ENCODE measurements around the gene U2AF2.

The U2AF2 gene

DNA sequence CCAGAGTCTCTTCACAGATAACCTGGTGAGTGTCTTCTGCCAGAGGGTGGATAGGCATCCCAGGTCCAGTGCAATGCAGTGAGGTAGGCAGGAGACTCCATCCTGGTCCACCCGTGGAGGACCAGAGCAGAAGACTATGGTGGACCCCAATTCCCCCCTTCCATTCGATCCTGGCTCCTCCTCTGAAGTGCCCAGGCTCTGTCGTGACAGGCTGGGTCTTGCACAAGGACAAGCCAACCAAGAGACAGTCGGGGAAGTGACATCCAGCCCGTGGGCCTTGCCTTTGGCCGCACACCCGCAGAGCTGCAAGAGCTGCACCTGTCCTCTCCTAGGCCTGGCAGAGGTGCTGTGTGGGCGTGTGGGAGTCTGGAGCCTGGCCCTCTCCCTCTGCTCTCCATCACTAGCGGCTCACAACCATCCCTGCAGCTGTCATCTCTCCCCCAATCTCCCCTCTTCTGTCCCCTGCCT lies 33.6 kb upstream of the U2AF2 start:
- in situ Hi-C loops (cut with HindIII; ENCODE audit: low sequenced_read_pairs), result loop anchor here (5.0 to 10.0 kb wide), 2 partner anchors 94 to 446 kb away; no protein-coding TSS in a partner anchor

DNA sequence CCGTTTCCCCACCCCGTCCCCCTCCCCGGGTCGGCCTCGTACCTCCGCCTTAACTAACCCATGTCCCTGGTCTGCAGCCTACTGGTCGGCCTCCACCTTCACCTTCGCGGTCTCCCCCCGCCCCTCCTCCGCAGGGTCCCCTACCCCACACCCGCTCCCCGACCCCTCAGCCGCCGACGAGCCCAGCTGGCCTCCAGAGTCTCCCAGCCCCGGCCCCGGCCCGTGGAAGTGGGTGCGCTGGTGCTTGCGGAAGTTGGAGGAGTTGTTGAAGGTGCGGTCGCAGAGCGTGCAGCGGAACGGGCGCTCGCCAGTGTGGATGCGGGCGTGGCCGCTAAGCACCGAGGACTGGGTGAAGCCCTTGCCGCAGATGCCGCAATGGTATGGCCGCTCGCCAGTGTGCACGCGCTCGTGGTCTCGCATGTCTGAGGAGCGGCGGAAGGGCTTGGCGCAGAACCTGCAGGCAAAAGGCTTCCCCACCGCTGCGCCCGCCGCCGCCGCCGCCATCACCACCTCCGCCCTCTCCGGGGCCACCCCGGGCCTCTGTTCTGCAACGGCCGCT lies 33.1 kb upstream of the U2AF2 start:
- in situ Hi-C loops (cut with HindIII; ENCODE audit: low sequenced_read_pairs), result loop anchor here (5.0 to 10.0 kb wide), 2 partner anchors 94 to 447 kb away; no protein-coding TSS in a partner anchor

DNA sequence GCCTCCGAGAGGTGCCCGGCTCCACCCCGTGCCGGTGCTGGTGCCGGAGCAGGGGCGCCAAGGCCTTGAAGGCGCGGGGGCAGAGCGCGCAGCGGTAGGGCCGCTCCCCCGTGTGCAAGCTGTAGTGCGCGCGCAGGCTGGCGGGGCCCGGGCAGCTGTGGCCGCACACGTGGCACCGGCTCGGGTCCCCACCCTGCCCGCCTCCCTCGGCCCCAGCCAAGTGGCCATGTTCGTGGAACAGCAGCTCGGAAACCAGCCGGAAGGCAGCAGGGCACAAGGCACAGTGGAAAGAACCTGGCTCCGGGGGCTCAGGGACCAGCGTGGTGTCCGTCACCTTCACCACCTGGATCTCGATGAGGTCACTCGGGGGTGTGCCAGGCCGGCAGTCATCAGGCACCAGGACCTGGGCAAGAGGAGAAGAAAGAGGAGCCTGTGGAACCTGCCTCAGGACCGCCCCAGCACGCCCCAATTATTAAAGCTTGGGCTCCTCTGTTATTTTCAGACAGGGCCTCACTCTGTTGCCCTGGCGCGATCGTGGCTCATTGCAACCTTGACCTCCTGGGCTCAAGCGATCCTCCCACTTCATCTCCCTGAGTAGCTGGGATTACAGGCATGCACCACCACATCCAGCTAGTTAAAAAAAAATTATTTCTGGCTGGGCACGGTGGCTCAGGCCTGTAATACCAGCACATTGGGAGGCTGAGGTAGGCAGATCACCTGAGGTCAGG lies 32.4 kb upstream of the U2AF2 start:
- in situ Hi-C loops (cut with HindIII; ENCODE audit: low sequenced_read_pairs), result loop anchor here (5.0 to 10.0 kb wide), 2 partner anchors 95 to 448 kb away; no protein-coding TSS in a partner anchor

DNA sequence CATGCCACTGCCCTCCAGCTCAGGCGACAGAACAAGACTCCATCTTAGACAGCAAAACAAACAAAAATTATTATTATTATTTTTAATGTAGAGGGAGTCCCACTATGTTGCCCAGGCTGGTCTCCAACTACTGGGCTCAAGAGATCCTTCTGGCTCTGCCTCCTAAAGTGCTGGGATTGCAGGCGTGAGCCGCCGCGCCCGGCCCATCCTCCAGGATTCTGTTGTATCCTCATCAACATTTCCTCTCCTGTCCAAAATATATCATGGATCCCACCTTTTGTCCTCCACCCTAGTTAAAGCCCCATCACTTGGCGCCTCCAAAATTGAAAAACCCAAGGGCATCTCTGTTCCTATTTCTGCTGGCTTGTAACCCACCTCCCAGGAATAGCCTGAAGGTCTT lies 31.7 kb upstream of the U2AF2 start:
- in situ Hi-C loops (cut with HindIII; ENCODE audit: low sequenced_read_pairs), result loop anchor here (5.0 to 10.0 kb wide), 2 partner anchors 96 to 448 kb away; no protein-coding TSS in a partner anchor

DNA sequence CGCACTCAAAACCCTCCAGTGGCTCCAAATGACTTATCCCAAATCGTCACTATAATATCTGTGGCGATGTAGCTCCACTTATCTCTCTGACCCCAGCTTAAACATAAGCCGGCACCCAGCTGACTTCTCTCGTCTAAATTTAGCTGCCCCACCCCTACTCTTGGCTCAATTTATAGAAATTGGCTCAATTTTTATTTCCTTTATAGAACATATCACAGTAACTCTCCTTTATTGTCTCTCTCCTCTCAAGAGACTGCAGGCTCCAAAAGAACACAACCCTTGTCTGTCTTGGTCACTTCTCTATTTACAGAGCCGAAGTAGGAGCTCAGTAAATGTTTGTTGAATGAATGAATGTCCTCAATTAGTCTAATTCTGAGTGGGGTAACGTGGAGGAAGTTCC lies 31.3 kb upstream of the U2AF2 start:
- in situ Hi-C loops (cut with HindIII; ENCODE audit: low sequenced_read_pairs), result loop anchor here (5.0 to 10.0 kb wide), 2 partner anchors 96 to 449 kb away; no protein-coding TSS in a partner anchor

DNA sequence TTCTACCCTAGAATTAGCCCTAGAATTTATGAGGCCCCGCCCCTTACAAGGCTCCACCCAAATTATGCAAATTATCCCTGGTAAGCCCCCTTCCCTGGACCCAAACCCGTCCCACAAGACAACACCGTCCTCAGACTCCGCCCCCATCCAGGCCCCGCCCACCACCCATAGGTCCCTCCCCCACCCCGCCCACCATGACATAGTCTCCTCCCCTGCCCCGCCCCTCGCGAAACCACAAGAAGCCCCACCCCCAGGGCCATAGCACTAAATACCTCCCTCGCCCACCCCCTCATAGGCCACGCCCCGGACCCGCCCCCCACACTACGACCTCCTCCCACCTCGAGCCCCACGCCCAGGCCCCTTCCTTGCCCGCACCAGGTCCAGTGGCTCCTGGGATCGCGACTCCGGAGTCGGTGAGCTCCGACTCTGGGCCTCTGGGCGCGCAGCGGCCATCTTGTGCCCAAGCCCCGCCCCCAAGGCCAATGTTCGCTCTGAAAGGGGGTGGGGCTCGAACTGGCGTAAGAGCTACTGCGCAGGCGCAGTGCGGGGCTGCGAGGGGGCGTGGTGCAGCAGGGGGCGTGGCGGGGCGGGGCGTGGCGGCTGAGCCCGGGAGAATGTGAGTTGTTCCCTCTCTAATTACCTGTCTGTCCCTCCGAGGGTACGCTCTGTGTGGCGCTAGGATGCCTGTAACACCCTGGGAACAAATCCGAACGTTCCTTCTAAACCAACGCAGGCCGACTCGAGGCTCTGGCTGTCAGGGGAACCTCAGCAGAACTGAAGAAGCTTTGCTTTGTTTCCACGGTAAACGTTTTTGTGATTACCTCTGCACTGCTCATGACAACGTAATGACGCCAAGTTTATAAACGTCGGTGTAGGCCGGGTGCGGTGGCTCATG lies 30.5 kb upstream of the U2AF2 start, which contains the start of gene ZNF784:
Gene ZNF784, minus strand, starts transcription at position 458 of the 895 bp plus-strand sequence. Its CDS starts 5 bp downstream, at position 453.
- in situ Hi-C loops (cut with HindIII; ENCODE audit: low sequenced_read_pairs), result loop anchor here (5.0 to 10.0 kb wide), 2 partner anchors 97 to 450 kb away; no protein-coding TSS in a partner anchor

DNA sequence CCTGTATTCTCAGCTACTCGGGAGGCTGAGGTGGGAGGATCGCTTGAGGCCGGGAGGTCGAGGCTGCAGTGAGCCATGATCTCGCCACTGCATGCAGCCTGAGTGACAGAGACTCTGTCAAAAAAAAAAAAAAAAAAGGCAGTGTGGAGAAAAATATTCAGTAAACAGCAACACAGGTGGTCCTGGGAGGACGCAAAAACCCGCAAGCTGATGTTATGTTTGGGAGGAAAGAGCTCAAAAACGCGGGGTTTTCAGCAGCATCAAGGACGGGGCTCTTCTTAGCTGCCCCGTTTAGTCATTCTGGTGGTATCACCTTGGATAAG lies 29.9 kb upstream of the U2AF2 start:
- in situ Hi-C loops (cut with HindIII; ENCODE audit: low sequenced_read_pairs), result loop anchor here (10.0 kb wide), 1 partner anchor 450 kb away; no protein-coding TSS in a partner anchor

DNA sequence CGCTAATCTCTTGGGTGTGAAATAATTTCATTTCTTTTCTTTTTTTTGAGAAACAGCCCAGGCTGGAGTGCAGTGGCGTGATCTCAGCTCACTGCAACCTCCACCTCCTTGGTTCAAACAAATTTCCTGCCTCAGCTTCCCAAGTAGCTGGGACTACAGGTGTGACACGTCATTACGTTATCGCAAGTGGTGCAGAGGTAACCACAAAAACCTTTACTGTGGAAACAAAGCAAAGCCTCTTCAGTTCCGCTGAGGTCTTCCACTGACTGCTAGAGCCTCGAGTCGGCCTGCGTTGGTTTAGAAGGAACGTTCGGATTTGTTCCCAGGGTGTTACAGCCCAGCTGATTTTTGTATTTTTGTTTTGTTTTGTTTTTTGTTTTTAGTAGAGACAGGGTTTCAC lies 28.5 kb upstream of the U2AF2 start:
- in situ Hi-C loops (cut with HindIII; ENCODE audit: low sequenced_read_pairs), result loop anchor here (10.0 kb wide), 1 partner anchor 452 kb away; no protein-coding TSS in a partner anchor

DNA sequence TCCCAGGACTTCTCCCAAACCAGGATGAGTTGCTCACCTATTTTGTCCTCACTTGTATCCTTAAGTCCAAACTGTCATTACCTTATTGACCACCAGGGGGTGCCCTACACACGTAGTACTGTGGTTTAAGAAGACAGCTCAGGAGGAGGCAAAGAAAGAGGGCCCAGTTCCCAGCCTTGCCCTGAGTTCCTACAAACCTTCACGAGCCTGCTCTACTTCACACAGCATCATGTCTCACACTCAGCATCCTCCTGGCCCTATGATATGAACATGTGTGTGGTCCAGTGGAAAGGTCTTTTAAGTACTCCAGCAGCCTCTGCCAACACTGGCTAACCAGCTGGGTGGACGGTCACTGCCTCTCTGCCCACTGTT lies 22.4 kb upstream of the U2AF2 start:
- in situ Hi-C loops (cut with HindIII; ENCODE audit: low sequenced_read_pairs), result no loop called here

DNA sequence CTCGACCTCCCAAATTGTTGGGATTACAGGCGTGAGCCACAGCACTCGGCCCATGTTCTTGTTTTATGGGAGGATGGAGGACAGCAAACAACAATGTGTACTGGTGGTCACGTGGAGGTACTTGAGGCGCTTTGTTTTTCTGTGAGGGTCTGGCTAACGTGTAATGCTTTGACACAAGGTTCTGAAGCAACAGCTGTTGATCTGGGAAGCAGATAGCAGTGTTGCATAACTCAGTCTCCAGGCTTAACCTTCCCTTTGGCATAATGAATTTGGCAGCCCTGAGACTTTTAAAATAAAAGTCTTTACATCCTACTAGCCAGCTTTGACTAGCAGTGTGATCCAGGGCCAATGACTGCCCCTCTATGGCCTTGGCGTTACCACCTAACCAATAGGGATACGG lies 21.0 kb upstream of the U2AF2 start:
- in situ Hi-C loops (cut with HindIII; ENCODE audit: low sequenced_read_pairs), result no loop called here

DNA sequence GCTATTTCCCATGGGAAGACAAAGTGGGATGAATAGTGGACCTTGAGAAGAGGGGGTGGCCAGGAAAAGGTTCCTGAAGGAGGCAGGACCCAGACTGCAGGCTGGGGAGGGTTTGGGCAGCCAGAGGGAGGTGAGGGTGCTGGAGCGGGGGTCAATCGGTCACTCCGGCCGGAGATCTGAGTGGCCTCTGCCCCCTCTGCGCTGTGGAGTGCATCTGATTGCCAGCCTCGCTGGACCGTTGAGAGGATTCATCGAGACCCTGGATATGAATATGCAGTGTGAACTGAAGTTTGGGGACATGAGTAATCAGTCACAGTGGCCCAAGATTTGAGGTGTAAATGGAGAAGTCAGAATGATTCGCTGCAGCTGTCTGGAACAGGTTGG lies 19.5 kb upstream of the U2AF2 start:
- in situ Hi-C loops (cut with HindIII; ENCODE audit: low sequenced_read_pairs), result no loop called here

DNA sequence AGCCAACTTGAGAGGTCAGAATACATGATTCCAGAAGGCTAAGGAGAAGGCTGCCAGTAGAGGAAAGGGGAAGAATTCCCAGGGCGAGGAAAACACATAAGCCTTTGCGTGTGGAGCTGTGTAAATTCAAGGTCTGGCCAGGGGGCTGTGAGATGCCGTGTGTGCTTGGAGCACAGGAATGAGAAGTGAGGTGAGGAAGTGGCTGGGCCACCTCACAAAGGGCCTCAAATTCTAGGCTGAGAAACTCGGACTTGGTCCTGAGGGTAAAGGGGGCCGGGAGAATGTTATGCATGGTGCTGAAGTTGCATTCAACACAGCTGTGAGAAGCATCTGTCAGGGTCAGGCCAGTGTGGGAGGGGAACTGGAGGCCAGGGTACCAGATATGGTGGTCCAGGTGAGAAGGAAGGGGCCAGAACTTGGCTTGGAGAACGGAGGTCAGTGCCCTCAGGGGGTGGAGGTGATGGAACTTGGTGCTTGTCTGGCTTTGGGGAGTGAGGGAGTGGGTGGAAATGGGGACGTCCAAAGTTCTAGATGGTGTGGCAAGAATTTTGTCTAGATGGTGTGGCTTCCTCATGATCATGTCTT lies 18.9 kb upstream of the U2AF2 start:
- in situ Hi-C loops (cut with HindIII; ENCODE audit: low sequenced_read_pairs), result no loop called here

DNA sequence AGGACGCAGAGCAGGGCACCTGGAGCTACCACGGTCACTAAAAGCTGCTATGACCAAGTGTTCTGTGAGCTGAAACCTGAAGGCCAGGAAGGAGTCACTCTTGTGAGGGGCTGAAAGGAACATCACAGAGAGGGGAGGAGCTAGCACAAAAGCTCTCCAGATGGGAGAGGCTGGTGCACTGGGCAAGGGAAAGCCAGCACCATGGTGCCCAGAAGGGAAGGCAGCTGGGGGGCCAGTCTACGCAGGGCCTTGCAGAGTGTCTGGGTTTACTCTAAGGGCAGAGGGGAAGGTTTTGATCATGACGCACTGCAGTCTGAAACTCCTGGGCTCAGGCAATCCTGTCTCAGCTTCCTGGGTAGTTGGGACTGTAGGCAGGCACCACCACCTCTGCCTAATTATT lies 18.1 kb upstream of the U2AF2 start:
- in situ Hi-C loops (cut with HindIII; ENCODE audit: low sequenced_read_pairs), result no loop called here

DNA sequence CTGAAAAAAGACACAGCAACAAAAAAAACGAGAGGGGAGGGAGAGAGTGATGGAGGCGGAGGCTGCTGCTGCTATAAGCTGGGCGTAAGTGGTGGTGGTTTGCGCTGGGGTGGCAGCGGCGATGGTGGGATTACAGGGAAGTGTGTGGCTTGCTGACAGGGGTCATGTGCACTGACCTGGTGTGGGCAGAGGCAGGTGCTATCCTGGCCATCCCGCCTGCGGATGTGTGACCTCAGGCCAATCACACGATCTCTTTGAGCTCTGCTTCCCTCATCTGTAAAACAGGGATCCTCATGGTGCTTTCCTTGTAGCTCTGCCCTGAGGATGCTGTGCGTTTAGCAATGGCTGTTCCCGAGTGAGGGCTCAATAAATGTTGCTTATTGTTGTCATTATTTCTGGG lies 17.3 kb upstream of the U2AF2 start:
- in situ Hi-C loops (cut with HindIII; ENCODE audit: low sequenced_read_pairs), result no loop called here

DNA sequence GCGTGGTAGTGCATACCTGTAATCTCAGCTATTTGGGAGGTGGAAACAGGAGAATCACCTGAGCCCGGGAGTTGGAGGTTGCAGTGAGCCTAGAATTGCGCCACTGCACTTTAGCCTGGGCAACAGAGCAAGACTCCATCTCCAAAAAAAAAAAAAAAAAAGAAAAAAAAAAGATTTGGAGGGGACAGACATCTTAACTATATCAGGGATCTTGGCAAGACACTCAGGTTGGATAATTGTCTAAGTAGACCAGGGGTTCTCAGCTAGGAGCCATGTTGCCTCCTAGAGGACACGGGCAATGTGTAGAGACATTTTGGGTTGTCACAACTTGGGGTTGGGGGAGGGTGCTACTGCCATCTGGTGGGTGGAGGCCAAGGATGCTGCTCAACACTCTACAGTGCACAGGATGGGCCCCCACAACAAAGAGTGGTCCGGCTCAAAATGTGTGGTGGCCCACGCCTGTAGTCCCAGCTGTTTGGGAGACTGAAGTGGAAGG lies 15.9 kb upstream of the U2AF2 start:
- in situ Hi-C loops (cut with HindIII; ENCODE audit: low sequenced_read_pairs), result no loop called here

DNA sequence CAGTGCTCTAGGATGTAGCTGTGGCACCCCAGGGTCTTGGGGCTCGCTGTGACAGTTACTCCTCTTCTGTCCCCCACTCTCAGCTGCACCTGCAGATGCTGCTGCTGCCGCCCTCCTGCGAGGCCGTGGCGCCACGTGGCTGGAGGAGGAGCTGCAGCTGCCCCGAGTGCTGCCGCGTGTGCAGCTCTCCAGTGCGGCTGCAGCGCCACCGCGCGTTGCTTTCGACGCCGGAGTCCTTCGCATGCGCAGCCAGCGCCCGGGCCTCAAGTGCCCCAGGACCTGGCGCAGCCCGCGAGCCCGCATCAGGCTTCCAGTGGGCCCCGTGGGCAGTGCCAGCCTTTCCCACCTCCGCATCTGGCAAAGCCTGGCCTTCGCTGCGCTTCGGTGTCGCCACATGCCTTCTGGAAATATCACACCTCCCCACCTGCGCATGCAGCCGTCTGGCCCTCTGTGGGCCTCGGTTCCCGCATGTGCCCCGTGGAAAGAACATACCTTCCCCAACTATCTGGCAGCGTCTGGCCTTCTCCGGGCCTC lies 14.7 kb upstream of the U2AF2 start:
- in situ Hi-C loops (cut with HindIII; ENCODE audit: low sequenced_read_pairs), result no loop called here

DNA sequence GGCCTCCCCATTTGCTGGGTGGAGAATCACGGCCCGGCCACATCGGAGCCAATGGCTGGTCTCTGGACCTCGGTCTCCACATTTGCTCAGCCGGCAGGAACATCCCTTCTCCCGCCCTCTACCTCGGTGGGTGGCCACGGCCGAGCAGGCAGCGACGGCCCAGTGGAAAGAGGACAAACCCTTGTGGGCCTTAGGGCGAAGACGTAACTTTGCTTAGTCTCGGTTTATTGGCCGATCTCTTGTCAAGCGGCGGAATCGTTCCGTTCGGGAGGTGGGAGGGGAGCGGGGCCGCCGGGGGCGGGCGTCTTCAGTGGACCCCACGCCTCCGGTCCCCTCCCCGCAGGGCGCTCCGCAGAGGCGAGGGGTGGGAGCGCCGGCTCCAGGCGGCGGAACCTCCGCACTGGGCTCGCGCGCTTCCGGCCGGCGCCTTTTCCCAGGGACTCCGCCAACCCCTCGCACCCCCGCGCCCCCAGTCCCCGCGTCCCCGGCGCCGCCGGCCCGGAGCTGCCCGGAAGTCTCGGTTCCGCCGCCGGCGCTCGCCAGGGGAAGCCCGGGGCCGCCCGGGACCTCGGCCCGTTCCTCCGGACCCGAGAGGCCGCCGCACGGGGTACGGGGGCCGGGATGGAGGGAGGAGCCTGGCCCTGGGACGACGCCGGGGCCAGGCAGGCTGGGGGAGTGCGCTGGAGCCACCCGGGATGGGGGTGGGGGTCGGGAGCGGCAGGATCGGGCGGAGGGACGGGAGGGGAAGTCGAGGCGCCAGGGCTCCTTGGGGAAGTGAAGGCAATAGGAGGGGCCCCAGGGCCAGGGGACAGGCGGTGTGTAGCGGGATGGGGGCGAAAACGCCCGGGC lies 14.0 kb upstream of the U2AF2 start, which contains the start of gene ZNF580:
Gene ZNF580, plus strand, starts transcription at position 426 of the 849 bp plus-strand sequence. CDS start 1,507 bp downstream, outside the sequence.
- in situ Hi-C loops (cut with HindIII; ENCODE audit: low sequenced_read_pairs), result no loop called here

DNA sequence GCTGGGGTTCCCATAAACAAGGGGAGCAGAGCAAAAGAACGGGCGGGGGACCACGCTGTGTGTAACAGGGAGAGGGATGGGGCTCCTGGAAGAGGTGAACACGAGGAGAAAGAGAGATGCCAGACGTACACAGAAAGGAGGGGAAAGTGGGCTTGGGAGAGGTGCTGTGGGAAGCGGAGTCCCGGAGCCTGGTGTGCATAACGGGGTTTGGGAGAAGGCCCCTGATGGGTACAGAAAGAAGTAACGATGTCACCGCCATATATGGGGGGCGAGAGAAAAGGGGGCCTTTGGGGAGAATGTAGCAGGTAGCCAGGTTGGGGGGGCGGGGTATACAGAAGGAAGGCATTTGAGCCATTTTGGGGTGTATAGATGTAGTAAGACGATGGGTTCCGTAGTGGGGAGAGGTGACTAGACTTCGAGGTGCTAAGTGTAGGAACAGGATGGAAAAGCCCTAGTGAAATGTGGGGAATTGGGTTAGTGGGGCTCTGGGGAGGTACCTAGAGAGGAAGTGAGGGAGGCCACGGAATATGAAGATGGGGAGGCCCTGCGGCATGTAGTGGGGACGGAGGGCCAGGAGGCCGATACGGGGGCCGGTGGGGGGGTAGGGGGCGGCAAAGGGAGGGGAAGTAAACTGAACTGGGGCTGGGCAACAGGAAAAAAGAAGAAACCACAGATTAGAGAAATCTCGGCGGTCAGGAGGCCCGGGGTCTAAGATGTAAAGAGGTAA lies 13.2 kb upstream of the U2AF2 start:
- in situ Hi-C loops (cut with HindIII; ENCODE audit: low sequenced_read_pairs), result no loop called here

Data from DLD1 (cell line).